Measurements from ENCODE around the gene CHCHD2. TPM values are rescaled to one million over a fixed set of nuclear protein-coding genes. Genes with fewer than 3 reads are reported as not detected.

Gene CHCHD2
- total and polyA plus RNA-seq, 2 of the 8 experiments (the other 6 are each of a cell fraction or from before 2014, with no cell fraction given), result 112 to 300 TPM

GRCh38 chr7:56121440-56121839 lies 15.2 kb upstream of the CHCHD2 start:
- H4K91ac ChIP-seq (replicated peaks; ENCODE audit: insufficient read length, low read length), result no peak overlapping the region

More at GRCh38 chr7:56121440-56121839, 15.2 kb upstream of the CHCHD2 start:
- 87% methylated on average over 6 of the region's 6 CpGs; no CpG with 5 or more reads in 1 of the 2 experiments for WGBS, 2 experiments (ENCODE audit: extremely low coverage in 1 of 2, insufficient coverage in 1 of 2, insufficient read length in 1 of 2, insufficient replicate concordance in 2 of 2, low coverage in 1 of 2, low lambda C conversion rate in 2 of 2, missing lambda C conversion rate in 1 of 2)
- no peak overlapping the region for H3K18ac ChIP-seq (ENCODE audit: extremely low read depth, low read length)
- CTCF ChIA-PET (ENCODE audit: partially characterized antibody), result no interaction called here
- no peaks in the 10 kb centered on the region for H3K79me1 ChIP-seq (ENCODE audit: low read depth, low read length)
- no peak overlapping the region for H2BK20ac ChIP-seq (ENCODE audit: low read length)
- no peak overlapping the region for H3K56ac ChIP-seq (replicated peaks; ENCODE audit: insufficient read length, low read depth, low read length)
- H3K23me2 ChIP-seq (ENCODE audit: low read depth, low read length), result no peaks in the 10 kb centered on the region
- H2AK5ac ChIP-seq (ENCODE audit: low read depth, low read length), result no peak overlapping the region
- DNase-seq (ENCODE audit: low read depth in 1 of 2, low spot score in 2 of 2), result no peak
- no peaks in the 10 kb centered on the region for H3K79me2 ChIP-seq (ENCODE audit: control insufficient read depth in 1 of 2, insufficient read depth in 2 of 2, low read length in 2 of 2)
- H3K23ac ChIP-seq (ENCODE audit: insufficient read length), result no peak overlapping the region
- H2AFZ ChIP-seq (ENCODE audit: low read length), result no peak overlapping the region
- no peak overlapping the region for H3K4me3 ChIP-seq (ENCODE audit: extremely low read depth in 1 of 4, insufficient read depth in 2 of 4, low read depth in 3 of 4, low read length in 4 of 4)
- H3K4me2 ChIP-seq (ENCODE audit: insufficient read depth in 1 of 2, low read depth in 2 of 2, low read length in 2 of 2), result no peak overlapping the region
- TF ChIP-seq RNF2 (IDR thresholded peaks at IDR 0.05; ENCODE audit: borderline replicate concordance, low read depth, low read length, missing control alignments, poor library complexity, severe bottlenecking) (no peak), FOSL1 (IDR thresholded peaks at IDR 0.05; ENCODE audit: insufficient read depth, low read depth, low read length) (no peak), ASH2L (IDR thresholded peaks at IDR 0.05; ENCODE audit: low read length) (no peak), BCL11A (IDR thresholded peaks at IDR 0.05; ENCODE audit: low read depth in 2 of 2, low read length in 2 of 2) (no peak), TBP (IDR thresholded peaks at IDR 0.05; ENCODE audit: low read depth, low read length) (no peak), MAFK (IDR thresholded peaks at IDR 0.05; ENCODE audit: low read depth, low read length) (no peak), CREB1 (IDR thresholded peaks at IDR 0.05) (no peak), SIRT6 (IDR thresholded peaks at IDR 0.05; ENCODE audit: low read length) (no peak)
- TF ChIP-seq, protein P1, sequence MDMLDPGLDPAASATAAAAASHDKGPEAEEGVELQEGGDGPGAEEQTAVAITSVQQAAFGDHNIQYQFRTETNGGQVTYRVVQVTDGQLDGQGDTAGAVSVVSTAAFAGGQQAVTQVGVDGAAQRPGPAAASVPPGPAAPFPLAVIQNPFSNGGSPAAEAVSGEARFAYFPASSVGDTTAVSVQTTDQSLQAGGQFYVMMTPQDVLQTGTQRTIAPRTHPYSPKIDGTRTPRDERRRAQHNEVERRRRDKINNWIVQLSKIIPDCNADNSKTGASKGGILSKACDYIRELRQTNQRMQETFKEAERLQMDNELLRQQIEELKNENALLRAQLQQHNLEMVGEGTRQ (IDR thresholded peaks at IDR 0.05; ENCODE audit: low read length), result no peak
- no peaks in the 10 kb centered on the region for H4K20me1 ChIP-seq (replicated peaks in 1 of 2; ENCODE audit: control insufficient read depth in 1 of 2, insufficient read depth in 2 of 2, low read length in 2 of 2)
- POLR2A ChIA-PET (ENCODE audit: partially characterized antibody), result no interaction called here
- H2BK120ac ChIP-seq (replicated peaks; ENCODE audit: low read depth, low read length), result no peak overlapping the region
- no peak overlapping the region for H4K8ac ChIP-seq (ENCODE audit: extremely low read depth, insufficient read depth, low read length)
- no peaks in the 10 kb centered on the region for H3K27me3 ChIP-seq (replicated peaks in 1 of 4; ENCODE audit: control insufficient read depth in 3 of 4, extremely low read depth in 1 of 4, insufficient read depth in 3 of 4, low read length in 3 of 4)
- H3K14ac ChIP-seq (ENCODE audit: insufficient read length), result no peak overlapping the region
- no peak overlapping the region for H2BK15ac ChIP-seq (ENCODE audit: low read length)
- no peak overlapping the region for H2BK5ac ChIP-seq (ENCODE audit: low read depth, low read length)
- H3K9me3 ChIP-seq (ENCODE audit: insufficient read depth in 2 of 2, low read depth in 1 of 2, low read length in 1 of 2), result peaks cover 41 to 62% of the 10 kb centered on the region in 2 experiments
- FAIRE-seq, result no peak
- H3K4me1 ChIP-seq (replicated peaks in 1 of 4; ENCODE audit: control insufficient read depth in 3 of 4, insufficient read depth in 4 of 4, low read length in 3 of 4), result no peaks in the 10 kb centered on the region
- no peak overlapping the region for H3K9ac ChIP-seq (replicated peaks in 1 of 4; ENCODE audit: extremely low read depth in 1 of 4, low read depth in 3 of 4, low read length in 3 of 4)
- no peak overlapping the region for H3K27ac ChIP-seq (ENCODE audit: low read depth, low read length)
- H2BK12ac ChIP-seq (ENCODE audit: low read depth, low read length), result no peak overlapping the region
- H3K4ac ChIP-seq (replicated peaks; ENCODE audit: insufficient read length, low read depth, low read length), result no peak overlapping the region
- H4K5ac ChIP-seq (ENCODE audit: insufficient read length, low read depth, low read length), result no peak overlapping the region
- no peaks in the 10 kb centered on the region for H3K36me3 ChIP-seq (ENCODE audit: control insufficient read depth in 2 of 4, insufficient read depth in 4 of 4, low read length in 3 of 4)

Measured in H1 (cell line).